ENCODE results near the gene FAM107B.

The FAM107B gene

DNA sequence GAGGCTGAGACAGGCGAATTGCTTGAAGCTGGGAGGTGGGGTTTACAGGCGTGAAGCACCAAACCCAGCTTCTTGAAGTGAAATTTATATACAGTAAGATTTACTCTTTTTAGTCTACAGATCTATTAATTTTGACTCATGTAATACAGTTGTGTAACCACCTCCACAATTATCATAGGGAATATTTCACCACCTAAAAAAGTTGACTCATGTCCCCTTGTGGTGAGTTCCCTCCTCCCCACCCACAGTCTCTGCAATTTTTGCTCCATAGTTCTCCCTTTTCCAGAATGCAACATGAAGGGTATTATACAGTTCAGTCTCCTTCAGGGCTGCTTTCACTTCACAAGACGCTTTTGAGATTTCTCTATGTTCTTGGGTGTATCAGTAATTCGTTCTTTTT lies 156.8 kb downstream of the FAM107B start:
- no peak for DNase-seq

- DNase-seq, result no peak
Measured at GRCh38 chr10:14616955-14617730, 157.6 kb downstream of the FAM107B start.

DNA sequence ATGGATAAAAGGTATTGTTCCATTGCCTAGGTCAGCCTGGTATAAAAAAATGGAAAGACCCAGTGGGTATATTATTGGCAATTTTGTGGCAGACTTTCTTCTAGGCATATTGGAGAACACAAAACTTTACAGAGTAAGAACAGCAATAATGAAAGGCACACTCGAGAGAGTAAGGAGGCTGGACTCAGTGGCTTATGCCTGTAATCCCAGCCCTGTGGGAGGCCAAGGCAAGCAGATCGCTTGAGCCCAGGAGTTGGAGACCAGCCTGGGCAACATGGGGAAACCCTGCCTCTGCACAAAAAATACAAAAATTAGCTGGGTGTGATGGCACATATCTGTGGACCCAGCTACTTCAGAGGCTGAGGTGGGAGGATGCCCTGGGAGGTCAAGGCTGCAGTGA lies 158.2 kb downstream of the FAM107B start:
- no peak for DNase-seq

- DNase-seq, result no peak
Measured at GRCh38 chr10:14613588-14613920, 161.1 kb downstream of the FAM107B start.

GRCh38 chr10:14612873-14613587 lies 161.7 kb downstream of the FAM107B start:
- DNase-seq, result no peak

GRCh38 chr10:14611968-14612693 lies 162.6 kb downstream of the FAM107B start:
- DNase-seq, result no peak

- no peak for DNase-seq
Measured at GRCh38 chr10:14609178-14609577, 165.5 kb downstream of the FAM107B start.

GRCh38 chr10:14608381-14609001 lies 166.2 kb downstream of the FAM107B start:
- DNase-seq, result no peak

DNA sequence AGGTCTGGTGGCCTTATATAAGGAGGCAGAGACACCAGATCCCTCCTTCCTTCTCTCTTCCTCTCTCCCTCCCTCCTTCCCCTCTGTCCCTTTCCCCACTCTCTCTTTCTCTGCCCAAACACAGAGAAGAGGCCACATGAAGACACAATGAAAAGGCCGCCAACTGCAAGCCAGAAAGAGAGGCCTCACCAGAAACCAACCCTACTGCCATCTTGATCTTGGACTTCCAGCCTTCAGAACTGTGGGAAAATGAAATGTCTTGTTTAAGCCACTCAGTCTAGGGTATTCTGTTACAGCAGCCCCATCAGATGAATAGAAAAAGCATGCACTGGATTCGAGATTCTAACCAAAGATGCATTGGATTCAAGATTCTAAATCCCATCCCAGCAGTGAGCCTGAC lies 168.1 kb downstream of the FAM107B start:
- DNase-seq, result no peak

GRCh38 chr10:14605231-14605925 lies 169.3 kb downstream of the FAM107B start:
- no peak for DNase-seq

DNA sequence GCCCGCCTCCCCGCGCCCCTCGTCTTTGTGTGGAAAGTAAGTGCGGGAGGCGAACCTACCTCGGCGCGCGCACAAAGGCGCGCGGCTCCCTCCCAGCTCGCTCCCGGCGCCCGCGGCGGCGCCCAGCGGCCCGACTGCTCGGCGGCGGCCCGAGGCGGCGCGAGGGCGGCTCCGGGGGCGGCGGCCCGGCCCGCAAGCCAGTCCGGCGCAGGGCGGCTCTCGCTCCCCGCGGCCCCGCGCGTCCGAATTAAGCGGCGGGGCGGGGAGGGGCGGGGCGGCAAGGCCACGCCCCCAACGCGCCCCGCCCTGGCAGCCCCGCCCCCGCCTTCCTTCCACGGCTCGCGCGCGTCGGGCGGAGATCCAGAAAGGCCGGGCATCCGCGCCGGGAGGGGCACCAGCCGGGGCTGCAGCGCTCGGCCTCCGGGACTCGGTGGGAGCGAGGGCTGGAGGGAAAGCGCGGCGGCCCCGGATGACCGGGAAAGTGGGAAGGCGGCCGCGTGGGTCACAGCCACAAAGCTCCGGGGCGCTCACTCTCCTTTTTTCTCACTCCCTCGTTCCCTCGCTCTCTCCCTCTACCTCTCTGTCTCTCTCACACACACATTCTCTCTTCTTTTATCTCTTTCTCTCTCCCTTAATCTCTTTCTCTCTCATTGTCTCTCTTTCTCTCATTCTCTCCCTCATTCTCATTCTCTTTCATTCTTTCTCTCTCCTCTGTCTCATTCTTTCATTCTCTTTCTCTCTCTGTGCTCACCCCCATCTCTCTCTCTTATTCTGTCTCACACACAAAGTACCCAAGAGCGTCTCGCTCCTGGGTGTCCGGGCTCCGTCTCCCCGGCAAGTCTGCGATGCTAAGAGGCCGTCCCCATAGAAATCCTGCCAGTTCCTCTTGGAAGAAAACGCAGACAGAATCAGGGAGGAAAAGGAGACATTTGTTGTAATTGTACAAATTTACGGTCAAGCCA lies 170.2 kb downstream of the FAM107B start:
- DNase-seq, result peak; percentile 49

DNA sequence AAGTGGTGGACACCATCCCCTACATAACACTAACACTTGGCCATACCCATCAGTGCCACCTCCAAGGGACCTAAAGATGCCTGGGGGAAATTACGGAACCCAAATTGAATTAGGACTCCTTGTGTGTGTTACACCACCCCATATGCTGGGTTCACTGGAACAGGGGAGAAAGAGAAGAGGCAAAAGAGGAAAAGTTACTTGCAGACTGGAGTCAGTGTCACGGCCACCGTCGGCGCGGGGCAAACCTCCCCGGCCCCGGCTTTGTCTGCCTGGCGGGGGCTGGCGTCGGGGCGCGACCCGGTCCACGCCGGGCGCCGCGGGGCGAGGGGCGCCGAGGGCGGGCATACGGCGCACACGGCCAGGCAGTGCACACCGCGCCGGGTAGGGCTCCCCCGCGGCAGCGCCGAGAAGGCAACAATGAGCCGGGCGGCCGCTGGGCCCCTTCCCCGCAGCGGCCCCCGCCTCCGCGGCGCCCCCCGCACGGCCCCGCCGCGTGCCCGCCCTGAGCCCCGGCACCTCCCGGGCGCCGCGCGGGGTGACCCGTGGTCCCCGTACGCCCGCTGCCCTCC lies 171.1 kb downstream of the FAM107B start:
- no peak for DNase-seq

DNA sequence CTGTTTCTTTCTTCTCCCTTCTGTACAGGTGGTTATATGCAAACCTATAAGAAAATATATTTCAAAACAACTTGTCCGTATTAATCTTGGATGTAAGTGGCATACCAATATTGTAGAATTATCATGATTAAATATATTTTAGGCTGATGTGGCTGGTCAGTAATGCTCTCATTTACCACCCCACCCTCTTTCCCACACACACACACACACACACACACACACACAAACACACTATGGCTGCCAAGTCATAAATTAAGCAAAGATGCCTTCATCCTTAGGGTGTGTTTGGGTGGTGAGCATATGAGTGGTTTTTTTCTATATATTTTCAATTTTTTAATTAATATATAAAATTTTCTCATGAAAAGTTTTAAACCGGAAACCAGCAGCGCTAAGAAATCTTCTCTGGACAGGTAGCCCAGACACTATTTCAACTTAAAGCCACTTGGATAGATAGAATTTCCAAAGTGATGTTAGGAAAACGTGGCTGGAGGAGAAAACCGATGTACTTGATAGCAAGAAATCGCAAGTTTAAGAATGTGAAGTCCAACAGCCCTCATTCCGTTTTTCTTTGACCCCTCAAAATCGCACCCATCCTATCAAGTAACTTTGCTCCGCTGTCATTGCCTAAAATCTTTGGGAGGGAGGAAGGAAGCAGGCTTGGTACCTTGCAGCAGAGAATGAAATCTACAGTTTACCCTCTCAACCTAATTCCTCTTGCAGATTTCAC lies 171.7 kb downstream of the FAM107B start:
- DNase-seq, result no peak

GRCh38 chr10:14601872-14602725 lies 172.6 kb downstream of the FAM107B start:
- no peak for DNase-seq

DNA sequence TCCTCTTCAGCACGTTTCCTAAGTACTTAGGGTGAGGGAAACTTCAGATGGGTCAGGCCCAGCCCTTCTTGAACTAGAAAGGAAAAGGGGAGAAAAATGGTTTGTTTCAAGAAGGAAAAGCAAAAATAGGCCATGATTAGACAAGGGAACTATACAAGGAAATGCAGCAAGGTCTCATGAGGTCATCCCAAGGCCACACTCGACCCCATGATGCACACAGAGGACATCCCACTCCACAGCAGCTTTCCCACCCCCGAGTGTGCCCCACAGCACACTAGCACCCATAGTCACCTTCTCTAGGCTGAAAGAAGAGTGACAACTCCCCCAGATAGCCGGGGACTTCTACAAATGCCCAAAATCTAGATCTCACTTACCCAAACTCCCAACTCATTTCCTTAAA lies 173.4 kb downstream of the FAM107B start:
- DNase-seq, result no peak

GRCh38 chr10:14600065-14600464 lies 174.6 kb downstream of the FAM107B start:
- no peak for DNase-seq

DNA sequence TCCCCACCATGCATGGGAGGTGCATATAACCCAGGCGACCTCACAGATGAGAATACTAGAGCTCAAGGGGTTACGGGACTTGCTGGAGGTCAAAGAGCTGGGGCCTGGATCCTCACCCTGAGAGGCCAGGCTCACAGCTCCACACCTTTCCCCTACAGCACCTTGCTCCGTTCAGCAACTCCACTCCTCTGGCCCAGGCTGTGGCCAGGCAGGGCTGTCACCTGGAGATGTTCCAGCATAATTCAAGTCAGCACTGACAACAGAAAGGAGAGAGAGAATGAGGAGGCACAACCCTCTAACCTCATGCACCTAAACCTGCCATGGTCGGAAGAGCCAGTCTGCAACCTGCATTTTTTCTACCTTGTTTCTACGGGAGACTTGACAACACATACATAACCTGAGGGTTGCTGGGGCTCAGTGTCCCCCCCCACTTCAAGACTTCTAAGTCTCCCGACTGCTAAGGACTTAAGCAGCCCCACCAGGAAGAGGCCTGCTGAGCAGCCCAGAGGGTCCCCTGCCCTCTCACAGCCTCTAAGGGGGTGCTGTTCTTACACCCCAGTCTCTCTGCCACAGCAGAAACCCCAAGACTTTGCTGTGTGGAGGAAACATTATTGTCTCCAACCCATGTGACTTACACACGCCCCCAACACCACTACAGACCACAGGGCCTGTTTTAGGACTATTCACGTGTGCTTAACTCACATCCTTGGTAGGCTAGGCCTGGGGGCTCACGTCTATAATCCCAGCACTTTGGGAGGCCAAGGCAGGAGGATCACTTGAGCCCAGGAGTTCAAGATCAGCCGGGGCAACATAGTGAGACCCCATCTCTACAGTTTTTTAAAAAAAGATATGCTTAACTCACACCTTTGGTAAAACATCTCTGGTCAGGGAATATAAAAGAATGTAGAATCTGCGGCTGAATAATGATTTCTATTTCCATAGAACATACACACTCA lies 175.6 kb downstream of the FAM107B start:
- no peak for DNase-seq

- no peak for DNase-seq
Measured at GRCh38 chr10:14595526-14596182, 179.0 kb downstream of the FAM107B start.
